H1 (cell line): Measurements from ENCODE around the gene ZBTB20. TPM values are rescaled to one million over a fixed set of nuclear protein-coding genes. Genes with fewer than 3 reads are reported as not detected.

Experiments
- CTCF ChIA-PET: fragments of 300-600 bp; sonication (Branson Sonifier 250); formaldehyde crosslinking; loops from one replicate; lab custom pipeline; 2021; ENCODE audit not compliant: partially characterized antibody; lab: Charles Lee
- POLR2A ChIA-PET: fragments of 300-600 bp; sonication (Branson Sonifier 250); formaldehyde crosslinking; loops from one replicate; lab custom pipeline; 2021; ENCODE audit warnings: inconsistent platforms; ENCODE audit not compliant: partially characterized antibody; lab: Charles Lee
- DNase-seq, 2 experiments: peaks; one replicate each; pipeline versions ENCODE4 v3.0.0 to v3.0.0-alpha.2; 2010 to 2022; ENCODE audit warnings: low spot score in 2 of 2, low read depth in 1 of 2, mixed read lengths in 1 of 2
- FAIRE-seq: peaks from 2 replicates; lab custom pipeline; 2011; peaks lifted over from hg19 to GRCh38; lab: Jason Lieb, UNC
- H2AFZ ChIP-seq: 2 replicates; pipeline ENCODE4 v1.8.1; 2012; ENCODE audit warnings: low read length, inconsistent platforms
- H2AK5ac ChIP-seq: 2 replicates; pipeline ENCODE4 v1.6.1; 2013; ENCODE audit warnings: low read depth, low read length
- H2BK120ac ChIP-seq: replicated peaks from 2 replicates; pipeline ENCODE3; 2013; ENCODE audit warnings: low read depth, low read length, inconsistent platforms
- H2BK12ac ChIP-seq: 2 replicates; pipeline ENCODE4 v1.6.1; 2013; ENCODE audit warnings: low read depth, low read length
- H2BK15ac ChIP-seq: 2 replicates; pipeline ENCODE4 v1.6.1; 2013; ENCODE audit warnings: low read length
- H2BK20ac ChIP-seq: 2 replicates; pipeline ENCODE4 v1.6.1; 2013; ENCODE audit warnings: low read length
- H2BK5ac ChIP-seq: 2 replicates; pipeline ENCODE4 v1.6.1; 2013; ENCODE audit warnings: low read depth, low read length
- H3K14ac ChIP-seq: 2 replicates; pipeline ENCODE4 v1.6.1; 2013; ENCODE audit warnings: inconsistent platforms; ENCODE audit not compliant: insufficient read length
- H3K18ac ChIP-seq: 2 replicates; pipeline ENCODE4 v1.6.1; 2013; ENCODE audit warnings: low read length; ENCODE audit errors: extremely low read depth
- H3K23ac ChIP-seq: 2 replicates; pipeline ENCODE4 v1.6.1; 2013; ENCODE audit warnings: inconsistent platforms; ENCODE audit not compliant: insufficient read length
- H3K23me2 ChIP-seq: 2 replicates; pipeline ENCODE4 v1.6.1; 2013; ENCODE audit warnings: low read depth, low read length
- H3K27ac ChIP-seq: 2 replicates; pipeline ENCODE4 v1.6.1; 2011; ENCODE audit warnings: low read depth, low read length, inconsistent platforms
- H3K27me3 ChIP-seq, 4 experiments: replicated peaks in 1 of 4; 1 replicate in 1 of 4; 2 replicates in 3 of 4; pipeline versions ENCODE4 v1.6.1 to v1.8.1; 2011 to 2013; ENCODE audit warnings: low read length in 3 of 4, mild to moderate bottlenecking in 3 of 4, inconsistent platforms in 2 of 4, mixed read lengths in 2 of 4, moderate library complexity in 1 of 4; ENCODE audit not compliant: control insufficient read depth in 3 of 4, insufficient read depth in 3 of 4; ENCODE audit errors: extremely low read depth in 1 of 4
- H3K36me3 ChIP-seq, 4 experiments: 2 replicates each; pipeline versions ENCODE4 v1.6.1 to v1.8.1; 2011 to 2013; ENCODE audit warnings: mild to moderate bottlenecking in 4 of 4, low read length in 3 of 4, moderate library complexity in 2 of 4, control low read depth in 1 of 4, inconsistent platforms in 1 of 4; ENCODE audit not compliant: insufficient read depth in 4 of 4, control insufficient read depth in 2 of 4
- H3K4ac ChIP-seq: replicated peaks from 2 replicates; pipeline ENCODE3; 2013; ENCODE audit warnings: low read length, low read depth, mixed read lengths, inconsistent platforms; ENCODE audit not compliant: insufficient read length
- H3K4me1 ChIP-seq, 4 experiments: replicated peaks in 1 of 4; 1 replicate in 1 of 4; 2 replicates in 3 of 4; pipeline versions ENCODE4 v1.6.1 to v1.8.1; 2011 to 2013; ENCODE audit warnings: low read length in 3 of 4, inconsistent platforms in 2 of 4, mixed read lengths in 1 of 4; ENCODE audit not compliant: insufficient read depth in 4 of 4, control insufficient read depth in 3 of 4
- H3K4me2 ChIP-seq, 2 experiments: 2 replicates each; pipeline versions ENCODE4 v1.6.1 to v1.8.1; 2011 to 2013; ENCODE audit warnings: low read depth in 2 of 2, low read length in 2 of 2, control low read depth in 1 of 2, inconsistent platforms in 1 of 2, mild to moderate bottlenecking in 1 of 2; ENCODE audit not compliant: insufficient read depth in 1 of 2
- H3K4me3 ChIP-seq, 4 experiments: fragments of 200-600, 300-600 bp in 1 of 4; sonication (generic), shearing (Covaris generic), sonication (Bioruptor Twin) in 1 of 4; 2 replicates each; pipeline versions ENCODE4 v1.5.1 to v1.8.1; 2011 to 2016; ENCODE audit warnings: low read length in 4 of 4, low read depth in 3 of 4, control low read depth in 2 of 4, inconsistent platforms in 2 of 4, mild to moderate bottlenecking in 2 of 4, mixed read lengths in 1 of 4, moderate library complexity in 1 of 4; ENCODE audit not compliant: insufficient read depth in 2 of 4; ENCODE audit errors: extremely low read depth in 1 of 4
- H3K56ac ChIP-seq: replicated peaks from 2 replicates; pipeline ENCODE3; 2013; ENCODE audit warnings: low read depth, mild to moderate bottlenecking, mixed read lengths, low read length, inconsistent platforms; ENCODE audit not compliant: insufficient read length
- H3K79me1 ChIP-seq: 2 replicates; pipeline ENCODE4 v1.6.1; 2013; ENCODE audit warnings: low read depth, low read length, control low read depth
- H3K79me2 ChIP-seq, 2 experiments: 2 replicates each; pipeline versions ENCODE4 v1.6.1 to v1.8.1; 2012 to 2013; ENCODE audit warnings: low read length in 2 of 2, mild to moderate bottlenecking in 2 of 2, inconsistent platforms in 1 of 2; ENCODE audit not compliant: insufficient read depth in 2 of 2, control insufficient read depth in 1 of 2
- H3K9ac ChIP-seq, 4 experiments: replicated peaks in 1 of 4; 1 replicate in 1 of 4; 2 replicates in 3 of 4; pipeline versions ENCODE4 v1.6.1 to v1.8.1; 2011 to 2013; ENCODE audit warnings: low read depth in 3 of 4, low read length in 3 of 4, control low read depth in 2 of 4, mild to moderate bottlenecking in 2 of 4, moderate library complexity in 2 of 4, inconsistent platforms in 1 of 4; ENCODE audit errors: extremely low read depth in 1 of 4
- H3K9me3 ChIP-seq, 2 experiments: 2 replicates each; pipeline versions ENCODE4 v1.6.1 to v1.8.1; 2012 to 2013; ENCODE audit warnings: mild to moderate bottlenecking in 2 of 2, moderate library complexity in 2 of 2, control low read depth in 1 of 2, inconsistent platforms in 1 of 2, low read depth in 1 of 2, low read length in 1 of 2, mixed read lengths in 1 of 2; ENCODE audit not compliant: insufficient read depth in 2 of 2
- H4K20me1 ChIP-seq, 2 experiments: replicated peaks in 1 of 2; 2 replicates each; pipeline versions ENCODE3 to v1.8.1; 2011 to 2013; ENCODE audit warnings: inconsistent platforms in 2 of 2, low read length in 2 of 2, mild to moderate bottlenecking in 1 of 2; ENCODE audit not compliant: insufficient read depth in 2 of 2, control insufficient read depth in 1 of 2
- H4K5ac ChIP-seq: 2 replicates; pipeline ENCODE4 v1.6.1; 2013; ENCODE audit warnings: low read length, low read depth, mixed read lengths, inconsistent platforms; ENCODE audit not compliant: insufficient read length
- H4K8ac ChIP-seq: 2 replicates; pipeline ENCODE4 v1.8.0; 2013; ENCODE audit warnings: mild to moderate bottlenecking, moderate library complexity, low read length, inconsistent platforms; ENCODE audit not compliant: insufficient read depth; ENCODE audit errors: extremely low read depth
- H4K91ac ChIP-seq: replicated peaks from 2 replicates; pipeline ENCODE3; 2013; ENCODE audit warnings: low read length, mixed read lengths, inconsistent platforms; ENCODE audit not compliant: insufficient read length
- ASH2L ChIP-seq: fragments of 200-600, 300-600 bp; sonication (generic); IDR thresholded peaks from one replicate; pipeline ENCODE4 v1.7.1; 2017; ENCODE audit warnings: low read length
- BRCA1 ChIP-seq: IDR thresholded peaks from 2 replicates; pipeline ENCODE4 v1.6.1; 2012; ENCODE audit warnings: low read depth, low read length, improper control_type of control experiment
- EZH2 ChIP-seq: fragments of 200-600 bp; sonication (generic); IDR thresholded peaks from 2 replicates; pipeline ENCODE4 v1.7.1; 2012; ENCODE audit warnings: low read depth, mild to moderate bottlenecking, moderate library complexity, low read length, inconsistent platforms; ENCODE audit not compliant: severe bottlenecking
- KDM5A ChIP-seq: fragments of 200-600 bp; IDR thresholded peaks from 2 replicates; pipeline ENCODE4 v1.7.1; 2012; ENCODE audit warnings: mild to moderate bottlenecking, low read length, inconsistent platforms, mixed read lengths
- NRF1 ChIP-seq: IDR thresholded peaks from 2 replicates; pipeline ENCODE4 v1.6.1; 2011; ENCODE audit warnings: mild to moderate bottlenecking, low read depth, low read length, improper control_type of control experiment
- POLR2AphosphoS5 ChIP-seq: IDR thresholded peaks from 2 replicates; pipeline ENCODE4 v1.6.1; 2011; ENCODE audit warnings: low read depth, low read length
- SIN3A ChIP-seq, 2 experiments: IDR thresholded peaks in 1 of 2; conservative IDR thresholded peaks in 1 of 2; 2 replicates each; pipeline ENCODE4 v1.6.1; 2011 to 2012; ENCODE audit warnings: low read length in 2 of 2, improper control_type of control experiment in 1 of 2, low read depth in 1 of 2, mild to moderate bottlenecking in 1 of 2
- SIX5 ChIP-seq: IDR thresholded peaks from 2 replicates; pipeline ENCODE4 v1.6.1; 2011; ENCODE audit warnings: mild to moderate bottlenecking, low read depth, low read length
- TAF1 ChIP-seq: IDR thresholded peaks from 2 replicates; pipeline ENCODE4 v1.6.1; 2011; ENCODE audit warnings: mild to moderate bottlenecking, low read depth, low read length
- TBP ChIP-seq: IDR thresholded peaks from 2 replicates; pipeline ENCODE4 v1.6.1; 2011; ENCODE audit warnings: low read depth, low read length, improper control_type of control experiment
- WGBS, 2 experiments: shearing (Covaris generic) in 1 of 2; methylation state at CpG; one replicate each; pipeline versions ENCODE4 v1.1.6 to v1.1.7; 2013 to 2015; ENCODE audit warnings: low lambda C conversion rate in 2 of 2, mixed read lengths in 2 of 2, inconsistent platforms in 1 of 2, low coverage in 1 of 2, missing lambda C conversion rate in 1 of 2; ENCODE audit not compliant: insufficient replicate concordance in 2 of 2, insufficient coverage in 1 of 2, insufficient read length in 1 of 2; ENCODE audit errors: extremely low coverage in 1 of 2, missing lambda C conversion rate in 1 of 2; 5-methylcytosine and 5-hydroxymethylcytosine counted together
- polyA plus RNA-seq, 7 experiments: library from polyadenylated mRNA; depleted of rRNA in 3 of 7; stranded (reverse) in 5 of 7; unstranded in 2 of 7; fragments of >200 nt in 5 of 7; fragments of 200-250 nt in 2 of 7; gene quantifications; 1 replicate in 5 of 7; 2 replicates in 1 of 7; 4 replicates in 1 of 7; pipeline versions ENCODE4 v1.2.1 to v1.2.3, GENCODE V29; 2011 to 2013; ENCODE audit warnings: missing spikeins in 2 of 7, mixed read lengths in 2 of 7
- total RNA-seq: library from RNA; stranded (reverse); fragmentation: NEBNext Ultra II Directional; extraction: Animal tissue kit (Norgen Biotek cat#: 25700); gene quantifications from 2 replicates; pipeline ENCODE4 v1.2.1, GENCODE V29; 2021
- TF ChIP-seq, protein P1 (sequence below): IDR thresholded peaks from 2 replicates; pipeline ENCODE4 v1.6.1; 2012; ENCODE audit warnings: inconsistent platforms
- TF ChIP-seq, protein P2 (sequence below): IDR thresholded peaks from 2 replicates; pipeline ENCODE4 v1.6.1; 2011; ENCODE audit warnings: low read length, improper control_type of control experiment

Gene ZBTB20
- total and polyA plus RNA-seq, 2 of the 8 experiments (the other 6 are each of a cell fraction or from before 2014, with no cell fraction given): 0.35 to 1.3 TPM

DNA sequence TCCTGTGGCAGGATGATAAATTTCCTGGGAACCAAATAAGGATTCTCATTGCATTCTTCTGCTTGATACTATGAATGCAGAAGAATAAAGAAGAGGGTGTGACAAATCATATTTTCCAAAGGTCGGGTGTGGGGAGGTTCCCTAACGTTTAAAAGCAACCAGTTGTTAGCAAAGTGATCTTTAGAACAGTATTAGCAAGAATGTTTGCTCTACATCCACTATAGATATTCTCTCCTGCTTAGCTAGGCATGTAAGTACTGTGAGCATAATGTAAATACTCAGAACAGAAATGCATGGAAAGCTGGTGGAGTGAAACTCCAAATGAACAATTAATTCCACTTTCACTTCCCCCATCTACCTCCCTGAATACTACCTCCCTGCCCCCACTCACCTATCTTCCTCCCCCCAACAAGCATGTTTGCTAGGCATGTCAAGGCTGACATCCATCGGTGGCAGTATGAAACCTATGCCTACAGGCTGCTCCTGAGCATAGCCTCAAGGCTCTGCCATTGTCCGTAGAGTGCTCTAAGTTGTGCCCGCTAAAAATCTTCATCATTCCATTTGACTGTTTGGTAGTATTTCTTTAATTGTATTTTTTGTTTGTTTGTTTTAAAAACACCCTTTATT, 523.6 kb downstream of the ZBTB20 start:
- Histone ChIP-seq H4K91ac (no peak overlapping the region), H2AFZ (no peak overlapping the region), H2BK20ac (no peak overlapping the region), H2BK5ac (no peak overlapping the region), H3K4me3 (no peak overlapping the region), H4K5ac (no peak overlapping the region), H3K9me3 (no peaks in the 10 kb centered on the region), H3K18ac (no peak overlapping the region), H3K36me3 (no peaks in the 10 kb centered on the region), H2BK120ac (no peak overlapping the region), H2BK15ac (no peak overlapping the region), H3K27me3 (no peaks in the 10 kb centered on the region), H3K56ac (no peak overlapping the region), H3K23ac (no peak overlapping the region), H3K4me1 (no peaks in the 10 kb centered on the region), H3K4me2 (no peak overlapping the region), H3K23me2 (no peaks in the 10 kb centered on the region), H3K9ac (no peak overlapping the region), H3K14ac (no peak overlapping the region), H3K79me2 (no peaks in the 10 kb centered on the region), H4K8ac (no peak overlapping the region), H3K4ac (no peak overlapping the region), H3K79me1 (no peaks in the 10 kb centered on the region), H2BK12ac (no peak overlapping the region), H3K27ac (no peak overlapping the region), H2AK5ac (no peak overlapping the region), H4K20me1 (no peaks in the 10 kb centered on the region)
- WGBS, 2 experiments: 76% methylated on average over 5 of the region's 5 CpGs; no CpG with 5 or more reads in 1 of the 2 experiments
- DNase-seq (no peak), FAIRE-seq (no peak)
- POLR2A ChIA-PET: no interaction called here
- CTCF ChIA-PET: interaction anchor here (1.4 kb wide), 1 partner anchor 11 kb away, joined by 4 read pairs; no protein-coding TSS in a partner anchor
- TF ChIP-seq TAF1 (no peak), BRCA1 (no peak), EZH2 (no peak), NRF1 (no peak), POLR2AphosphoS5 (no peak), TBP (no peak), KDM5A (no peak), SIX5 (no peak), ASH2L (no peak), SIN3A (conservative IDR thresholded peaks at IDR 0.05 in 1 of 2, IDR thresholded peaks at IDR 0.05 in 1 of 2; ENCODE audit: low read depth in 1 of 2, low read length in 2 of 2) (no peak)
- TF ChIP-seq, protein P1, sequence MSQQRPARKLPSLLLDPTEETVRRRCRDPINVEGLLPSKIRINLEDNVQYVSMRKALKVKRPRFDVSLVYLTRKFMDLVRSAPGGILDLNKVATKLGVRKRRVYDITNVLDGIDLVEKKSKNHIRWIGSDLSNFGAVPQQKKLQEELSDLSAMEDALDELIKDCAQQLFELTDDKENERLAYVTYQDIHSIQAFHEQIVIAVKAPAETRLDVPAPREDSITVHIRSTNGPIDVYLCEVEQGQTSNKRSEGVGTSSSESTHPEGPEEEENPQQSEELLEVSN: no peak
- TF ChIP-seq, protein P2, sequence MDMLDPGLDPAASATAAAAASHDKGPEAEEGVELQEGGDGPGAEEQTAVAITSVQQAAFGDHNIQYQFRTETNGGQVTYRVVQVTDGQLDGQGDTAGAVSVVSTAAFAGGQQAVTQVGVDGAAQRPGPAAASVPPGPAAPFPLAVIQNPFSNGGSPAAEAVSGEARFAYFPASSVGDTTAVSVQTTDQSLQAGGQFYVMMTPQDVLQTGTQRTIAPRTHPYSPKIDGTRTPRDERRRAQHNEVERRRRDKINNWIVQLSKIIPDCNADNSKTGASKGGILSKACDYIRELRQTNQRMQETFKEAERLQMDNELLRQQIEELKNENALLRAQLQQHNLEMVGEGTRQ: no peak
